Calu3 (cell line): Measurements from ENCODE around the gene LMF1. TPM values are rescaled to one million over a fixed set of nuclear protein-coding genes. Genes with fewer than 3 reads are reported as not detected.

Experiments
- BruUV-seq: library from RNA; stranded (reverse); fragments of 400-500 nt; replicated peaks from 2 replicates; lab custom pipeline; 2021; lab: Mats Ljungman, UMichigan
- CTCF ChIA-PET: fragments of 300-600 bp; sonication (Branson Sonifier 250); formaldehyde crosslinking; loops from one replicate; lab custom pipeline; 2022; ENCODE audit warnings: antibody characterized with exemption; lab: Charles Lee
- DNase-seq: peaks from one replicate; pipeline ENCODE4 v3.0.0; 2022
- H3K27ac Mint-ChIP-seq: one replicate; pipeline ENCODE4 v1.8.0; 2022; ENCODE audit warnings: mixed read lengths; ENCODE audit not compliant: unreplicated experiment
- H3K27me3 Mint-ChIP-seq: one replicate; pipeline ENCODE4 v1.8.0; 2022; ENCODE audit warnings: mixed read lengths; ENCODE audit not compliant: unreplicated experiment
- H3K36me3 Mint-ChIP-seq: one replicate; pipeline ENCODE4 v1.8.0; 2022; ENCODE audit warnings: mild to moderate bottlenecking, moderate library complexity, mixed read lengths; ENCODE audit not compliant: insufficient read depth, unreplicated experiment
- H3K4me1 Mint-ChIP-seq: one replicate; pipeline ENCODE4 v1.8.0; 2022; ENCODE audit warnings: mild to moderate bottlenecking, low read depth, mixed read lengths; ENCODE audit not compliant: unreplicated experiment
- H3K4me3 Mint-ChIP-seq: one replicate; pipeline ENCODE4 v1.8.0; 2022; ENCODE audit warnings: mild to moderate bottlenecking, low read depth, moderate library complexity, mixed read lengths; ENCODE audit not compliant: unreplicated experiment
- H3K9me3 Mint-ChIP-seq: one replicate; pipeline ENCODE4 v1.8.0; 2022; ENCODE audit warnings: low read depth, mixed read lengths; ENCODE audit not compliant: unreplicated experiment
- CTCF ChIP-seq: fragments of 200-600 bp; IDR thresholded peaks from one replicate; pipeline ENCODE4 v1.8.0; 2022; ENCODE audit warnings: antibody characterized with exemption; ENCODE audit not compliant: unreplicated experiment
- intact Hi-C: fragments of 100-400 bp; cut with micrococcal nuclease; formaldehyde crosslinking; loops from one replicate; pipeline ENCODE4 v1.10.0; 2022; ENCODE audit not compliant: unreplicated experiment
- total RNA-seq: library from RNA; stranded (reverse); gene quantifications from 2 replicates; pipeline ENCODE4 v1.2.3, GENCODE V29; 2022

Gene LMF1
- total RNA-seq, 1 experiment from 2014 or later, result 31.9 TPM

GRCh38 chr16:915546-915945, 55.2 kb downstream of the LMF1 start:
- intact Hi-C loops, result no loop called here
- CTCF ChIA-PET, result no interaction called here
- BruUV-seq, result no TSS peak
- H3K4me1 Mint-ChIP-seq, result no peaks in the 10 kb centered on the region
- H3K27me3 Mint-ChIP-seq, result no peaks in the 10 kb centered on the region
- no peaks in the 10 kb centered on the region for H3K36me3 Mint-ChIP-seq
- H3K27ac Mint-ChIP-seq, result no peak overlapping the region
- H3K4me3 Mint-ChIP-seq, result no peak overlapping the region
- no peaks in the 10 kb centered on the region for H3K9me3 Mint-ChIP-seq
- TF ChIP-seq CTCF, result no peak
- DNase-seq, result no peak

DNA sequence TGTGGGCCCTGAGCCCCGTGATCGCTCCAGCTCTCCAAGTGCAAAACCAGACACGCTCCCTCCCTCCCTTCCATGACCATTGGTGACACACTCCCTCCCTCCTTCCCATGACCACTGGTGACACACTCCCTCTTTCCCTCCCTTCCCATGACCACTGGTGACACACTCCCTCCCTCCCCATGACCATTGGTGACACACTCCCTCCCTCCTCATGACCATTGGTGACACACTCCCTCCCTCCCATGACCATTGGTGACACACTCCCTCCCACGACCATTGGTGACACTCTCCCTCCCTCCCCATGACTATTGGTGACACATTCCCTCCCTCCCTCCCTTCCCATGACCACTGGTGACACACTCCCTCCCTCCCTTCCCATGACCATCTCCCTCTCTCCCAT, 56.3 kb downstream of the LMF1 start:
- no peaks in the 10 kb centered on the region for H3K9me3 Mint-ChIP-seq
- CTCF ChIA-PET, result interaction anchor here (0.8 kb wide), 1 partner anchor 134 kb away, joined by 8 read pairs; no protein-coding TSS in a partner anchor
- intact Hi-C loops, result no loop called here
- no TSS peak for BruUV-seq
- no peaks in the 10 kb centered on the region for H3K4me1 Mint-ChIP-seq
- DNase-seq, result no peak
- no peaks in the 10 kb centered on the region for H3K36me3 Mint-ChIP-seq
- H3K4me3 Mint-ChIP-seq, result no peak overlapping the region
- TF ChIP-seq CTCF, result no peak
- no peak overlapping the region for H3K27ac Mint-ChIP-seq
- no peaks in the 10 kb centered on the region for H3K27me3 Mint-ChIP-seq

DNA sequence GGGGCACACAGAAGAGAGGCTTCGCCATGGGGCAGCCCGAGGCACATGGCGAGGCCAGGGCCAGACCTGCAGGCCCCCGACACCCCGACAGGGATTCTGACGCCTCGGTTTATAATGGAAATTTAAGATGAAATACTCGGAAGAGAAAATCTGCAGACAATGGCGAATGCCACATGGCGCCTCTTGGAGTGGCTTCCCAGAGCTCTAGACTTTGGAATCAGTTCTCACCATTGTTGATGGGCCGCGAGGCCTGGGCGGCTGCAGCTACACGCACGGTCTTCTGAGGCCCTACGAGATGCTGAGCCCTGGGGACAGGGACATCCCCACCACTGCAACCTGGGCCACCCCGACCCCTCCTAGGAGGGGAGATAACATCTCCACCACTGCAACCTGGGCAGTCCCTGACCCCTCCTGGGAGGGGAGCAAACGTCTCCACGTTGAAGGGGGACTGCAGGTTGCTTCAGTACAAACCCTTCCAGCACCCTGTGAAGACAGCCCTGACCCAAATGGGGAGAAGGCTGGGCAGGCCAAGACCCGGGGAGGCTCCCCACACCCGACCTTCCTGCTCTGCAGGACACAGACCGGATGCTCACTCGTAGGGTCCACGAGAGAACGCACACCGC, 56.9 kb downstream of the LMF1 start:
- no TSS peak for BruUV-seq
- H3K27ac Mint-ChIP-seq, result no peak overlapping the region
- H3K9me3 Mint-ChIP-seq, result no peaks in the 10 kb centered on the region
- H3K4me1 Mint-ChIP-seq, result no peaks in the 10 kb centered on the region
- intact Hi-C loops, result no loop called here
- H3K4me3 Mint-ChIP-seq, result no peak overlapping the region
- CTCF ChIA-PET, result no interaction called here
- H3K36me3 Mint-ChIP-seq, result no peaks in the 10 kb centered on the region
- TF ChIP-seq CTCF, result no peak
- H3K27me3 Mint-ChIP-seq, result no peaks in the 10 kb centered on the region
- no peak for DNase-seq

GRCh38 chr16:912684-913613, 57.8 kb downstream of the LMF1 start:
- no TSS peak for BruUV-seq
- no peaks in the 10 kb centered on the region for H3K36me3 Mint-ChIP-seq
- H3K27ac Mint-ChIP-seq, result no peak overlapping the region
- H3K9me3 Mint-ChIP-seq, result no peaks in the 10 kb centered on the region
- H3K4me1 Mint-ChIP-seq, result no peaks in the 10 kb centered on the region
- DNase-seq, result no peak
- H3K27me3 Mint-ChIP-seq, result no peaks in the 10 kb centered on the region
- TF ChIP-seq CTCF, result no peak
- CTCF ChIA-PET, result no interaction called here
- no peak overlapping the region for H3K4me3 Mint-ChIP-seq
- intact Hi-C loops, result no loop called here
